Uterus (tissue), 2 donors: Measurements from ENCODE around the gene KLF17.

Source experiments
- POLR2A ChIP-seq, 2 donors: fragments of 450-650 bp; IDR thresholded peaks; one replicate each; pipeline ENCODE4 v1.6.1; 2016; ENCODE audit warnings: antibody characterized with exemption in 2 of 2, mild to moderate bottlenecking in 1 of 2, moderate library complexity in 1 of 2
- TF ChIP-seq, protein P1 (sequence below), 4 experiments: fragments of 200-600 bp in 2 of 4; fragments of 450-650 bp in 2 of 4; sonication (generic) in 2 of 4; IDR thresholded peaks; one replicate each; pipeline ENCODE4 v1.5.1; 2016 to 2019; ENCODE audit warnings: antibody characterized with exemption in 4 of 4, mild to moderate bottlenecking in 2 of 4, moderate library complexity in 1 of 4

- TF ChIP-seq, protein P1, sequence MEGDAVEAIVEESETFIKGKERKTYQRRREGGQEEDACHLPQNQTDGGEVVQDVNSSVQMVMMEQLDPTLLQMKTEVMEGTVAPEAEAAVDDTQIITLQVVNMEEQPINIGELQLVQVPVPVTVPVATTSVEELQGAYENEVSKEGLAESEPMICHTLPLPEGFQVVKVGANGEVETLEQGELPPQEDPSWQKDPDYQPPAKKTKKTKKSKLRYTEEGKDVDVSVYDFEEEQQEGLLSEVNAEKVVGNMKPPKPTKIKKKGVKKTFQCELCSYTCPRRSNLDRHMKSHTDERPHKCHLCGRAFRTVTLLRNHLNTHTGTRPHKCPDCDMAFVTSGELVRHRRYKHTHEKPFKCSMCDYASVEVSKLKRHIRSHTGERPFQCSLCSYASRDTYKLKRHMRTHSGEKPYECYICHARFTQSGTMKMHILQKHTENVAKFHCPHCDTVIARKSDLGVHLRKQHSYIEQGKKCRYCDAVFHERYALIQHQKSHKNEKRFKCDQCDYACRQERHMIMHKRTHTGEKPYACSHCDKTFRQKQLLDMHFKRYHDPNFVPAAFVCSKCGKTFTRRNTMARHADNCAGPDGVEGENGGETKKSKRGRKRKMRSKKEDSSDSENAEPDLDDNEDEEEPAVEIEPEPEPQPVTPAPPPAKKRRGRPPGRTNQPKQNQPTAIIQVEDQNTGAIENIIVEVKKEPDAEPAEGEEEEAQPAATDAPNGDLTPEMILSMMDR (IDR thresholded peaks at IDR 0.05): no peak
- TF ChIP-seq POLR2A (IDR thresholded peaks at IDR 0.05): no peak
These were observed 19.6 kb downstream of the KLF17 start for GRCh38 chr1:44138239-44138638.
